WTC11 (cell line): ENCODE measurements around the gene BAIAP2. TPM values are rescaled to one million over a fixed set of nuclear protein-coding genes. Genes with fewer than 3 reads are reported as not detected.

ENCODE experiments used
- ATAC-seq: fragments of 200-7000 bp; cut with Tn5 transposase; 2 replicates; pipeline ENCODE4 v1.10.0; 2021; ENCODE audit warnings: mild to moderate bottlenecking, moderate library complexity
- CTCF ChIA-PET: fragments of 300-600 bp; sonication (Branson Sonifier 250); formaldehyde crosslinking; loops from one replicate; lab custom pipeline; 2021; ENCODE audit warnings: antibody characterized with exemption; lab: Charles Lee
- POLR2A ChIA-PET: fragments of 350-600 bp; sonication (Branson Sonifier 250); formaldehyde crosslinking; loops from one replicate; lab custom pipeline; 2021; ENCODE audit warnings: antibody characterized with exemption; lab: Charles Lee
- DNase-seq: peaks from one replicate; pipeline ENCODE4 v3.0.0; 2021; ENCODE audit warnings: low spot score
- H3K27ac Mint-ChIP-seq: 2 replicates; pipeline ENCODE4 v1.8.0; 2021; ENCODE audit warnings: mixed read lengths
- H3K27me3 Mint-ChIP-seq: 2 replicates; pipeline ENCODE4 v1.8.0; 2021; ENCODE audit warnings: low read depth, mild to moderate bottlenecking, moderate library complexity, mixed read lengths
- H3K36me3 Mint-ChIP-seq: 2 replicates; pipeline ENCODE4 v1.8.0; 2021; ENCODE audit warnings: mixed read lengths
- H3K4me1 Mint-ChIP-seq: 2 replicates; pipeline ENCODE4 v1.8.0; 2022; ENCODE audit warnings: mixed read lengths
- H3K4me3 Mint-ChIP-seq: 2 replicates; pipeline ENCODE4 v1.8.0; 2021; ENCODE audit warnings: mild to moderate bottlenecking, moderate library complexity, mixed read lengths
- H3K9me3 Mint-ChIP-seq: 2 replicates; pipeline ENCODE4 v1.8.0; 2021; ENCODE audit warnings: mixed read lengths
- CREB1 ChIP-seq: sonication (generic); formaldehyde crosslinking; IDR thresholded peaks from 2 replicates; pipeline ENCODE4 v1.8.0; 2023; ENCODE audit warnings: mild to moderate bottlenecking, missing genetic modification reagents
- ELF4 ChIP-seq: sonication (generic); formaldehyde crosslinking; IDR thresholded peaks from 2 replicates; pipeline ENCODE4 v1.8.1; 2022; ENCODE audit warnings: low read depth, mild to moderate bottlenecking, moderate library complexity, missing genetic modification reagents
- ESRRA ChIP-seq: sonication (generic); formaldehyde crosslinking; IDR thresholded peaks from 2 replicates; pipeline ENCODE4 v1.8.1; 2022; ENCODE audit warnings: mild to moderate bottlenecking, missing genetic modification reagents, borderline replicate concordance
- FOXP1 ChIP-seq: sonication (generic); formaldehyde crosslinking; IDR thresholded peaks from 2 replicates; pipeline ENCODE4 v1.8.0; 2022; ENCODE audit warnings: missing genetic modification reagents, mild to moderate bottlenecking, moderate library complexity, borderline replicate concordance
- GABPB1 ChIP-seq: sonication (generic); formaldehyde crosslinking; IDR thresholded peaks from 2 replicates; pipeline ENCODE4 v1.8.1; 2023; ENCODE audit warnings: mild to moderate bottlenecking, missing genetic modification reagents
- IRF1 ChIP-seq: sonication (generic); formaldehyde crosslinking; IDR thresholded peaks from 2 replicates; pipeline ENCODE4 v1.8.0; 2023; ENCODE audit warnings: missing genetic modification reagents
- JAZF1 ChIP-seq: fragments of 250-450 bp; sonication (Bioruptor Pico); IDR thresholded peaks from 2 replicates; pipeline ENCODE4 v1.9.0; 2021; ENCODE audit warnings: moderate library complexity, mild to moderate bottlenecking, inconsistent platforms
- NR2C2 ChIP-seq: sonication (generic); formaldehyde crosslinking; IDR thresholded peaks from 2 replicates; pipeline ENCODE4 v1.8.0; 2022; ENCODE audit warnings: mild to moderate bottlenecking, missing genetic modification reagents
- OVOL2 ChIP-seq: fragments of 250-450 bp; sonication (Bioruptor Pico); IDR thresholded peaks from 2 replicates; pipeline ENCODE4 v1.9.0; 2021; ENCODE audit warnings: mild to moderate bottlenecking, borderline replicate concordance
- PREB ChIP-seq: sonication (generic); formaldehyde crosslinking; IDR thresholded peaks from 2 replicates; pipeline ENCODE4 v1.8.1; 2022; ENCODE audit warnings: mild to moderate bottlenecking, missing genetic modification reagents, moderate library complexity, borderline replicate concordance
- SMAD3 ChIP-seq: sonication (generic); formaldehyde crosslinking; IDR thresholded peaks from 2 replicates; pipeline ENCODE4 v1.8.0; 2022; ENCODE audit warnings: missing genetic modification reagents, mild to moderate bottlenecking, borderline replicate concordance
- SP1 ChIP-seq: sonication (generic); formaldehyde crosslinking; conservative IDR thresholded peaks from 2 replicates; pipeline ENCODE4 v1.8.1; 2022; ENCODE audit warnings: missing genetic modification reagents
- TEAD1 ChIP-seq: sonication (generic); formaldehyde crosslinking; IDR thresholded peaks from 2 replicates; pipeline ENCODE4 v1.8.0; 2022; ENCODE audit warnings: mild to moderate bottlenecking, missing genetic modification reagents
- ZNF416 ChIP-seq: fragments of 250-450 bp; sonication (Bioruptor Pico); IDR thresholded peaks from 2 replicates; pipeline ENCODE4 v1.9.0; 2021; ENCODE audit warnings: mild to moderate bottlenecking, inconsistent platforms
- ZNF425 ChIP-seq: fragments of 250-450 bp; sonication (Bioruptor Pico); conservative IDR thresholded peaks from 2 replicates; pipeline ENCODE4 v1.9.0; 2021; ENCODE audit warnings: mild to moderate bottlenecking
- total RNA-seq: library from RNA; stranded (reverse); gene quantifications from 3 replicates; pipeline ENCODE4 v1.2.3, GENCODE V29; 2021
- TF ChIP-seq, protein P1 (sequence below): sonication (generic); formaldehyde crosslinking; conservative IDR thresholded peaks from 2 replicates; pipeline ENCODE4 v1.8.1; 2023; ENCODE audit warnings: mild to moderate bottlenecking, low read depth, missing genetic modification reagents, moderate library complexity
- TF ChIP-seq, protein P2 (sequence below): sonication (generic); formaldehyde crosslinking; IDR thresholded peaks from 2 replicates; pipeline ENCODE4 v1.8.0; 2023; ENCODE audit warnings: missing genetic modification reagents, mild to moderate bottlenecking, borderline replicate concordance
- TF ChIP-seq, protein P3 (sequence below): sonication (generic); formaldehyde crosslinking; IDR thresholded peaks from 2 replicates; pipeline ENCODE4 v1.8.1; 2023; ENCODE audit warnings: mild to moderate bottlenecking, missing genetic modification reagents
- TF ChIP-seq, protein P4 (sequence below): fragments of 250-450 bp; sonication (Bioruptor Pico); IDR thresholded peaks from 2 replicates; pipeline ENCODE4 v2.1.2; 2022; ENCODE audit warnings: mild to moderate bottlenecking, moderate library complexity
- TF ChIP-seq, protein P5 (sequence below): sonication (generic); formaldehyde crosslinking; IDR thresholded peaks from 2 replicates; pipeline ENCODE4 v1.8.1; 2023; ENCODE audit warnings: mild to moderate bottlenecking, moderate library complexity, missing genetic modification reagents

The BAIAP2 gene
- total RNA-seq, 1 experiment from 2014 or later, result 20.7 TPM

DNA sequence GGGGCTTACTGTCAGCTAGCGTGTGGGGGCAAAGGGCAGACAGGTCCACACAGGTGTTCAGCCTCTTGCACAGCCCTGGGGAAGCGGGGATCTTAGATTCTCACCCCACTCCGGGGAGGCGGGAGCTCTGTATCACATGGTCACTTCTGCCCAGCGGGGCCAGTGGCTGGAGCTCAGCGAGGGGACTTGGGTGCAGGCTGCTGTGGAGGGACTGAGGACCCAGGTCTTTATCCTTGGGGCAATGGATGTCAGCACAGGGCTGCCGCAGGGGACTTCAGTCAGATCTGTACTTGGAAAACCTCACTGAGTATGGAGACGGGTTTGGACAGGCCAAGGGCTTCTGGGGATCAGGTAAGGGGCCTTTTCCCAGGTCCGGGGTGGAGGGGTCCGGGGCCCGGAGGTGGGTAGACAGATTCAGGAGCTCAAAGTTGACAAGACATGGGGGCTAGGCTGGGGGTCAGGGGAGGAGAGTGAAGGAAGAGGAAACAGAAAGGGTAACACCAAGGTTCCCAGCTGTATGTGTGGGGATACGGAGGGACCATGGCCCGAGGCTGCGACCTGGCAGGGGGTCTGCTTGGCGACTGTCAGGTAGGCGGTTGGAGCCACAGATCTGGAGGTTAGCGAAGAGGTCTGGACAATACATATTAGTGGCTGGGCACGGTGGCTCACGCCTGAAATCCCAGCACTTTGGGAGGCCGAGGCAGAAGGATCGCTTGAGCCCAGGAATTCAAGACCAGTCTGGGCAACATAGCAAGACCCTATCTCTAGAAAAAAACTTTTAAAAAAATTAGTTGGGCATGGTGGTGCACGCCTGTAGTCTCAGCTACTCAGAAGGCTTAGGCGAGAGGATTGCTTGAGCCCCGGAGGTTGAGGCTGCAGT lies 15.1 kb upstream of the BAIAP2 start:
- CTCF ChIA-PET, result interaction anchor here (0.7 to 1.0 kb wide), 4 partner anchors 16 to 236 kb away, joined by 3 to 5 read pairs (median 3); no protein-coding TSS in a partner anchor
- Mint-ChIP-seq H3K36me3 (no peaks in the 10 kb centered on the region), H3K4me3 (no peak overlapping the region), H3K9me3 (peaks cover 7% of the 10 kb centered on the region), H3K4me1 (peaks cover 13% of the 10 kb centered on the region), H3K27ac (no peak overlapping the region), H3K27me3 (no peaks in the 10 kb centered on the region)
- ATAC-seq (no peak), DNase-seq (no peak)
- POLR2A ChIA-PET, result interaction anchor here (0.9 kb wide), 1 partner anchor 31 kb away, joined by 4 read pairs; no protein-coding TSS in a partner anchor
- TF ChIP-seq FOXP1 (CRISPR knock-in tag) (no peak), OVOL2 (CRISPR knock-in tag) (no peak), NR2C2 (CRISPR knock-in tag) (no peak), ZNF416 (CRISPR knock-in tag) (no peak), CREB1 (CRISPR knock-in tag) (no peak), GABPB1 (CRISPR knock-in tag) (no peak), PREB (no peak), JAZF1 (no peak), IRF1 (no peak), SP1 (CRISPR knock-in tag) (no peak), TEAD1 (CRISPR knock-in tag) (no peak), SMAD3 (CRISPR knock-in tag) (no peak), ELF4 (CRISPR knock-in tag) (no peak), ESRRA (no peak), ZNF425 (no peak)
- TF ChIP-seq, protein P1, sequence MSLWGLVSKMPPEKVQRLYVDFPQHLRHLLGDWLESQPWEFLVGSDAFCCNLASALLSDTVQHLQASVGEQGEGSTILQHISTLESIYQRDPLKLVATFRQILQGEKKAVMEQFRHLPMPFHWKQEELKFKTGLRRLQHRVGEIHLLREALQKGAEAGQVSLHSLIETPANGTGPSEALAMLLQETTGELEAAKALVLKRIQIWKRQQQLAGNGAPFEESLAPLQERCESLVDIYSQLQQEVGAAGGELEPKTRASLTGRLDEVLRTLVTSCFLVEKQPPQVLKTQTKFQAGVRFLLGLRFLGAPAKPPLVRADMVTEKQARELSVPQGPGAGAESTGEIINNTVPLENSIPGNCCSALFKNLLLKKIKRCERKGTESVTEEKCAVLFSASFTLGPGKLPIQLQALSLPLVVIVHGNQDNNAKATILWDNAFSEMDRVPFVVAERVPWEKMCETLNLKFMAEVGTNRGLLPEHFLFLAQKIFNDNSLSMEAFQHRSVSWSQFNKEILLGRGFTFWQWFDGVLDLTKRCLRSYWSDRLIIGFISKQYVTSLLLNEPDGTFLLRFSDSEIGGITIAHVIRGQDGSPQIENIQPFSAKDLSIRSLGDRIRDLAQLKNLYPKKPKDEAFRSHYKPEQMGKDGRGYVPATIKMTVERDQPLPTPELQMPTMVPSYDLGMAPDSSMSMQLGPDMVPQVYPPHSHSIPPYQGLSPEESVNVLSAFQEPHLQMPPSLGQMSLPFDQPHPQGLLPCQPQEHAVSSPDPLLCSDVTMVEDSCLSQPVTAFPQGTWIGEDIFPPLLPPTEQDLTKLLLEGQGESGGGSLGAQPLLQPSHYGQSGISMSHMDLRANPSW (CRISPR knock-in tag), result no peak
- TF ChIP-seq, protein P2, sequence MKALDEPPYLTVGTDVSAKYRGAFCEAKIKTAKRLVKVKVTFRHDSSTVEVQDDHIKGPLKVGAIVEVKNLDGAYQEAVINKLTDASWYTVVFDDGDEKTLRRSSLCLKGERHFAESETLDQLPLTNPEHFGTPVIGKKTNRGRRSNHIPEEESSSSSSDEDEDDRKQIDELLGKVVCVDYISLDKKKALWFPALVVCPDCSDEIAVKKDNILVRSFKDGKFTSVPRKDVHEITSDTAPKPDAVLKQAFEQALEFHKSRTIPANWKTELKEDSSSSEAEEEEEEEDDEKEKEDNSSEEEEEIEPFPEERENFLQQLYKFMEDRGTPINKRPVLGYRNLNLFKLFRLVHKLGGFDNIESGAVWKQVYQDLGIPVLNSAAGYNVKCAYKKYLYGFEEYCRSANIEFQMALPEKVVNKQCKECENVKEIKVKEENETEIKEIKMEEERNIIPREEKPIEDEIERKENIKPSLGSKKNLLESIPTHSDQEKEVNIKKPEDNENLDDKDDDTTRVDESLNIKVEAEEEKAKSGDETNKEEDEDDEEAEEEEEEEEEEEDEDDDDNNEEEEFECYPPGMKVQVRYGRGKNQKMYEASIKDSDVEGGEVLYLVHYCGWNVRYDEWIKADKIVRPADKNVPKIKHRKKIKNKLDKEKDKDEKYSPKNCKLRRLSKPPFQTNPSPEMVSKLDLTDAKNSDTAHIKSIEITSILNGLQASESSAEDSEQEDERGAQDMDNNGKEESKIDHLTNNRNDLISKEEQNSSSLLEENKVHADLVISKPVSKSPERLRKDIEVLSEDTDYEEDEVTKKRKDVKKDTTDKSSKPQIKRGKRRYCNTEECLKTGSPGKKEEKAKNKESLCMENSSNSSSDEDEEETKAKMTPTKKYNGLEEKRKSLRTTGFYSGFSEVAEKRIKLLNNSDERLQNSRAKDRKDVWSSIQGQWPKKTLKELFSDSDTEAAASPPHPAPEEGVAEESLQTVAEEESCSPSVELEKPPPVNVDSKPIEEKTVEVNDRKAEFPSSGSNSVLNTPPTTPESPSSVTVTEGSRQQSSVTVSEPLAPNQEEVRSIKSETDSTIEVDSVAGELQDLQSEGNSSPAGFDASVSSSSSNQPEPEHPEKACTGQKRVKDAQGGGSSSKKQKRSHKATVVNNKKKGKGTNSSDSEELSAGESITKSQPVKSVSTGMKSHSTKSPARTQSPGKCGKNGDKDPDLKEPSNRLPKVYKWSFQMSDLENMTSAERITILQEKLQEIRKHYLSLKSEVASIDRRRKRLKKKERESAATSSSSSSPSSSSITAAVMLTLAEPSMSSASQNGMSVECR (CRISPR knock-in tag), result no peak
- TF ChIP-seq, protein P3, sequence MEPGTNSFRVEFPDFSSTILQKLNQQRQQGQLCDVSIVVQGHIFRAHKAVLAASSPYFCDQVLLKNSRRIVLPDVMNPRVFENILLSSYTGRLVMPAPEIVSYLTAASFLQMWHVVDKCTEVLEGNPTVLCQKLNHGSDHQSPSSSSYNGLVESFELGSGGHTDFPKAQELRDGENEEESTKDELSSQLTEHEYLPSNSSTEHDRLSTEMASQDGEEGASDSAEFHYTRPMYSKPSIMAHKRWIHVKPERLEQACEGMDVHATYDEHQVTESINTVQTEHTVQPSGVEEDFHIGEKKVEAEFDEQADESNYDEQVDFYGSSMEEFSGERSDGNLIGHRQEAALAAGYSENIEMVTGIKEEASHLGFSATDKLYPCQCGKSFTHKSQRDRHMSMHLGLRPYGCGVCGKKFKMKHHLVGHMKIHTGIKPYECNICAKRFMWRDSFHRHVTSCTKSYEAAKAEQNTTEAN, result no peak
- TF ChIP-seq, protein P4, sequence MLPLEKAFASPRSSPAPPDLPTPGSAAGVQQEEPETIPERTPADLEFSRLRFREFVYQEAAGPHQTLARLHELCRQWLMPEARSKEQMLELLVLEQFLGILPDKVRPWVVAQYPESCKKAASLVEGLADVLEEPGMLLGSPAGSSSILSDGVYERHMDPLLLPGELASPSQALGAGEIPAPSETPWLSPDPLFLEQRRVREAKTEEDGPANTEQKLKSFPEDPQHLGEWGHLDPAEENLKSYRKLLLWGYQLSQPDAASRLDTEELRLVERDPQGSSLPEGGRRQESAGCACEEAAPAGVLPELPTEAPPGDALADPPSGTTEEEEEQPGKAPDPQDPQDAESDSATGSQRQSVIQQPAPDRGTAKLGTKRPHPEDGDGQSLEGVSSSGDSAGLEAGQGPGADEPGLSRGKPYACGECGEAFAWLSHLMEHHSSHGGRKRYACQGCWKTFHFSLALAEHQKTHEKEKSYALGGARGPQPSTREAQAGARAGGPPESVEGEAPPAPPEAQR (CRISPR knock-in tag), result no peak
- TF ChIP-seq, protein P5, sequence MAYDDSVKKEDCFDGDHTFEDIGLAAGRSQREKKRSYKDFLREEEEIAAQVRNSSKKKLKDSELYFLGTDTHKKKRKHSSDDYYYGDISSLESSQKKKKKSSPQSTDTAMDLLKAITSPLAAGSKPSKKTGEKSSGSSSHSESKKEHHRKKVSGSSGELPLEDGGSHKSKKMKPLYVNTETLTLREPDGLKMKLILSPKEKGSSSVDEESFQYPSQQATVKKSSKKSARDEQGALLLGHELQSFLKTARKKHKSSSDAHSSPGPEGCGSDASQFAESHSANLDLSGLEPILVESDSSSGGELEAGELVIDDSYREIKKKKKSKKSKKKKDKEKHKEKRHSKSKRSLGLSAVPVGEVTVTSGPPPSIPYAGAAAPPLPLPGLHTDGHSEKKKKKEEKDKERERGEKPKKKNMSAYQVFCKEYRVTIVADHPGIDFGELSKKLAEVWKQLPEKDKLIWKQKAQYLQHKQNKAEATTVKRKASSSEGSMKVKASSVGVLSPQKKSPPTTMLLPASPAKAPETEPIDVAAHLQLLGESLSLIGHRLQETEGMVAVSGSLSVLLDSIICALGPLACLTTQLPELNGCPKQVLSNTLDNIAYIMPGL, result no peak
